Neural cell (in vitro differentiated cells): ENCODE data around the gene AP4S1. TPM values are rescaled to one million over a fixed set of nuclear protein-coding genes. Genes with fewer than 3 reads are reported as not detected.
"Not testable (repeated sequence)": the region's sequence is repeated elsewhere in the genome, so short reads cannot be mapped to it uniquely, and the experiment has no call there.

Experiments used
- H2AFZ ChIP-seq: fragments of 200-600, 300-800 bp; sonication (generic), shearing (Covaris generic); 2 replicates; pipeline ENCODE4 v1.6.0; 2014; ENCODE audit warnings: low read depth, mild to moderate bottlenecking, antibody characterized with exemption, low read length, moderate library complexity
- H3F3A ChIP-seq: fragments of 200-600 bp; shearing (Covaris generic); 2 replicates; pipeline ENCODE4 v1.6.1; 2016; ENCODE audit warnings: mild to moderate bottlenecking, moderate library complexity, mixed read lengths, antibody characterized with exemption, low read length; ENCODE audit not compliant: insufficient read depth, poor library complexity, severe bottlenecking
- H3K27ac ChIP-seq: fragments of 200-600, 300-800 bp; sonication (generic), shearing (Covaris generic); 2 replicates; pipeline ENCODE4 v1.5.1; 2014; ENCODE audit warnings: mild to moderate bottlenecking, low read length, moderate library complexity
- H3K27me3 ChIP-seq: fragments of 300-800, 200-600 bp; sonication (generic), shearing (Covaris generic); 2 replicates; pipeline ENCODE4 v1.6.0; 2014; ENCODE audit warnings: mild to moderate bottlenecking, low read depth, low read length, moderate library complexity; ENCODE audit not compliant: insufficient read depth
- H3K36me3 ChIP-seq: fragments of 300-800, 200-600 bp; sonication (generic), shearing (Covaris generic); 2 replicates; pipeline ENCODE4 v1.5.1; 2014; ENCODE audit warnings: mild to moderate bottlenecking, antibody characterized with exemption, low read length, moderate library complexity; ENCODE audit not compliant: insufficient read depth
- H3K4me2 ChIP-seq: fragments of 300-800, 200-600 bp; sonication (generic), shearing (Covaris generic); 2 replicates; pipeline ENCODE4 v1.6.0; 2014; ENCODE audit warnings: mild to moderate bottlenecking, low read length
- H3K4me3 ChIP-seq: fragments of 300-800, 200-600 bp; sonication (generic), shearing (Covaris generic); 2 replicates; pipeline ENCODE4 v1.5.1; 2014; ENCODE audit warnings: mild to moderate bottlenecking, low read length, moderate library complexity
- H3K79me2 ChIP-seq: fragments of 200-600 bp; shearing (Covaris generic); replicated peaks from 2 replicates; pipeline ENCODE4 v1.6.0; 2014; ENCODE audit warnings: mild to moderate bottlenecking, low read length, moderate library complexity; ENCODE audit not compliant: insufficient read depth
- H3K9ac ChIP-seq: fragments of 300-800, 200-600 bp; sonication (generic), shearing (Covaris generic); 2 replicates; pipeline ENCODE4 v1.6.1; 2016; ENCODE audit warnings: mild to moderate bottlenecking, low read length, mixed read lengths
- H3K9me2 ChIP-seq: fragments of 200-600 bp; shearing (Covaris generic); 2 replicates; pipeline ENCODE4 v1.6.1; 2016; ENCODE audit warnings: mild to moderate bottlenecking, low read length, mixed read lengths; ENCODE audit not compliant: insufficient read depth
- H3K9me3 ChIP-seq: fragments of 200-600, 300-800 bp; sonication (generic), shearing (Covaris generic); 2 replicates; pipeline ENCODE4 v1.6.1; 2016; ENCODE audit warnings: mild to moderate bottlenecking, mixed run types, low read length, moderate library complexity, mixed read lengths
- H4K20me1 ChIP-seq: fragments of 200-600 bp; shearing (Covaris generic); 2 replicates; pipeline ENCODE4 v1.6.1; 2016; ENCODE audit warnings: mild to moderate bottlenecking, mixed run types; ENCODE audit not compliant: insufficient read depth
- CTCF ChIP-seq: fragments of 450-650 bp; IDR thresholded peaks from 2 replicates; pipeline ENCODE4 v1.5.1; 2014; ENCODE audit warnings: antibody characterized with exemption, mild to moderate bottlenecking, moderate library complexity; ENCODE audit not compliant: poor library complexity, severe bottlenecking
- EP300 ChIP-seq: fragments of 450-650 bp; conservative IDR thresholded peaks from 2 replicates; pipeline ENCODE4 v1.6.1; 2014; ENCODE audit warnings: antibody characterized with exemption, mild to moderate bottlenecking, moderate library complexity; ENCODE audit not compliant: poor library complexity, severe bottlenecking
- EZH2 ChIP-seq: fragments of 200-600, 300-800 bp; shearing (Covaris generic), sonication (generic); IDR thresholded peaks from 2 replicates; pipeline ENCODE4 v1.6.1; 2014; ENCODE audit warnings: antibody characterized with exemption, low read length, borderline replicate concordance, mild to moderate bottlenecking; ENCODE audit not compliant: insufficient read depth, poor library complexity, severe bottlenecking
- MXI1 ChIP-seq: fragments of 450-650 bp; conservative IDR thresholded peaks from 2 replicates; pipeline ENCODE4 v1.6.1; 2014; ENCODE audit warnings: antibody characterized with exemption, mild to moderate bottlenecking; ENCODE audit not compliant: poor library complexity, severe bottlenecking
- POLR2AphosphoS5 ChIP-seq: IDR thresholded peaks from 2 replicates; pipeline ENCODE4 v1.6.1; 2012
- RAD21 ChIP-seq: fragments of 450-650 bp; conservative IDR thresholded peaks from 2 replicates; pipeline ENCODE4 v1.6.1; 2014; ENCODE audit warnings: antibody characterized with exemption, mild to moderate bottlenecking, moderate library complexity
- REST ChIP-seq: IDR thresholded peaks from 2 replicates; pipeline ENCODE4 v1.6.1; 2012; ENCODE audit warnings: borderline replicate concordance
- SMC3 ChIP-seq: fragments of 450-650 bp; conservative IDR thresholded peaks from 2 replicates; pipeline ENCODE4 v1.6.1; 2014; ENCODE audit warnings: antibody characterized with exemption, mild to moderate bottlenecking, moderate library complexity; ENCODE audit not compliant: poor library complexity
- TAF1 ChIP-seq: IDR thresholded peaks from 2 replicates; pipeline ENCODE4 v1.6.1; 2012; ENCODE audit warnings: low read depth
- polyA plus RNA-seq: library from polyadenylated mRNA; depleted of rRNA; stranded (reverse); fragments of >200 nt; gene quantifications from 2 replicates; pipeline ENCODE4 v1.2.3, GENCODE V29; 2014

Gene AP4S1
- polyA plus RNA-seq, 1 donor from 2014 or later: 20.8 TPM

GRCh38 chr14:31060253-31060875 is 34.9 kb downstream of the AP4S1 start:
- H3K9me2 ChIP-seq: no peaks in the 10 kb centered on the region
- no peaks in the 10 kb centered on the region for H4K20me1 ChIP-seq
- H3K27ac ChIP-seq: no peak overlapping the region
- H3K4me3 ChIP-seq: no peak overlapping the region
- no peaks in the 10 kb centered on the region for H3K79me2 ChIP-seq
- H3F3A ChIP-seq: no peaks in the 10 kb centered on the region
- H3K36me3 ChIP-seq: no peaks in the 10 kb centered on the region
- H3K27me3 ChIP-seq: no peaks in the 10 kb centered on the region
- no peak overlapping the region for H3K4me2 ChIP-seq
- H2AFZ ChIP-seq: no peak overlapping the region
- TF ChIP-seq REST (no peak), TAF1 (no peak), POLR2AphosphoS5 (no peak), SMC3 (no peak), MXI1 (no peak), CTCF (no peak), RAD21 (no peak), EZH2 (no peak), EP300 (no peak)
- H3K9me3 ChIP-seq: no peaks in the 10 kb centered on the region
- no peak overlapping the region for H3K9ac ChIP-seq

- not testable (repeated sequence) for H3K27ac ChIP-seq, H3K4me2 ChIP-seq, H3K79me2 ChIP-seq, H3K4me3 ChIP-seq, H3K9me2 ChIP-seq, H3K9me3 ChIP-seq, H3K9ac ChIP-seq, H2AFZ ChIP-seq, H3K36me3 ChIP-seq, H3K27me3 ChIP-seq, H4K20me1 ChIP-seq, H3F3A ChIP-seq
Measured at GRCh38 chr14:31062908-31063307, 37.5 kb downstream of the AP4S1 start.

- Histone ChIP-seq H3F3A (no peaks in the 10 kb centered on the region), H3K4me2 (no peak overlapping the region), H3K27ac (no peak overlapping the region), H3K9ac (no peak overlapping the region), H3K36me3 (no peaks in the 10 kb centered on the region), H3K4me3 (no peak overlapping the region), H3K9me3 (no peaks in the 10 kb centered on the region), H3K27me3 (no peaks in the 10 kb centered on the region), H2AFZ (no peak overlapping the region), H4K20me1 (no peaks in the 10 kb centered on the region), H3K79me2 (no peaks in the 10 kb centered on the region), H3K9me2 (no peaks in the 10 kb centered on the region)
- TF ChIP-seq EP300 (no peak), EZH2 (no peak), SMC3 (no peak), POLR2AphosphoS5 (no peak), MXI1 (no peak)
Measured at GRCh38 chr14:31068235-31068634, 42.8 kb downstream of the AP4S1 start.
